PC-9 (cell line): Measurements from ENCODE around the gene STK36. TPM values are rescaled to one million over a fixed set of nuclear protein-coding genes. Genes with fewer than 3 reads are reported as not detected.

ENCODE experiments used
- BruUV-seq: library from RNA; stranded (reverse); fragments of 400-500 nt; replicated peaks from 2 replicates; lab custom pipeline; 2021; lab: Mats Ljungman, UMichigan
- CTCF ChIA-PET: fragments of 300-600 bp; sonication (Branson Sonifier 250); formaldehyde crosslinking; loops from one replicate; lab custom pipeline; 2022; ENCODE audit warnings: antibody characterized with exemption; lab: Charles Lee
- POLR2A ChIA-PET: fragments of 300-600 bp; sonication (Branson Sonifier 250); formaldehyde crosslinking; loops from one replicate; lab custom pipeline; 2022; ENCODE audit warnings: antibody characterized with exemption; ENCODE audit not compliant: unreplicated experiment; lab: Charles Lee
- DNase-seq, 2 experiments: peaks; one replicate each; pipeline versions ENCODE4 v3.0.0 to v3.0.0-alpha.2; 2015 to 2022; ENCODE audit warnings: mixed read lengths in 1 of 2
- H2AFZ ChIP-seq: fragments of 200-600 bp; sonication (generic); 2 replicates; pipeline ENCODE4 v1.8.1; 2017; ENCODE audit warnings: antibody characterized with exemption
- H3F3A ChIP-seq: fragments of 200-600 bp; sonication (generic); 2 replicates; pipeline ENCODE4 v1.8.1; 2017; ENCODE audit warnings: antibody characterized with exemption, mild to moderate bottlenecking, low read depth; ENCODE audit not compliant: insufficient read depth
- H3K27ac ChIP-seq: fragments of 200-600 bp; sonication (generic); 2 replicates; pipeline ENCODE4 v1.6.1; 2016; ENCODE audit warnings: mixed run types
- H3K27me3 ChIP-seq: fragments of 200-600 bp; sonication (generic); 2 replicates; pipeline ENCODE4 v1.6.1; 2016; ENCODE audit warnings: low read depth, mixed run types; ENCODE audit not compliant: insufficient read depth
- H3K36me3 ChIP-seq: fragments of 200-600 bp; sonication (generic); 2 replicates; pipeline ENCODE4 v1.6.1; 2016; ENCODE audit warnings: low read depth, mixed run types
- H3K4me1 ChIP-seq: fragments of 200-600 bp; sonication (generic); replicated peaks from 2 replicates; pipeline ENCODE4 v1.6.1; 2016; ENCODE audit warnings: mixed run types; ENCODE audit not compliant: insufficient read depth
- H3K4me2 ChIP-seq: fragments of 200-600 bp; sonication (generic); 2 replicates; pipeline ENCODE4 v1.6.1; 2017; ENCODE audit warnings: mixed run types
- H3K4me3 ChIP-seq: fragments of 200-600 bp; sonication (generic); 2 replicates; pipeline ENCODE4 v1.6.1; 2016; ENCODE audit warnings: mixed run types
- H3K79me2 ChIP-seq: fragments of 200-600 bp; sonication (generic); 2 replicates; pipeline ENCODE4 v1.6.1; 2017; ENCODE audit warnings: low read depth, mixed run types
- H3K9me2 ChIP-seq: fragments of 200-600 bp; sonication (generic); 2 replicates; pipeline ENCODE4 v1.8.1; 2017; ENCODE audit warnings: mild to moderate bottlenecking; ENCODE audit not compliant: insufficient read depth
- H3K9me3 ChIP-seq: fragments of 200-600 bp; sonication (generic); 2 replicates; pipeline ENCODE4 v1.8.1; 2016; ENCODE audit warnings: low read depth; ENCODE audit not compliant: insufficient read depth
- H4K20me1 ChIP-seq: fragments of 200-600 bp; sonication (generic); 2 replicates; pipeline ENCODE4 v1.8.1; 2017; ENCODE audit not compliant: insufficient read depth
- EZH2 ChIP-seq: fragments of 200-600 bp; sonication (generic); IDR thresholded peaks from 2 replicates; pipeline ENCODE4 v1.8.0; 2017; ENCODE audit warnings: antibody characterized with exemption, low read depth
- intact Hi-C: fragments of 100-400 bp; cut with micrococcal nuclease; formaldehyde crosslinking; loops from one replicate; pipeline ENCODE4 v1.10.0; 2022; ENCODE audit not compliant: unreplicated experiment
- total RNA-seq: library from RNA; stranded (reverse); gene quantifications from 2 replicates; pipeline ENCODE4 v1.2.3, GENCODE V29; 2021
- TF ChIP-seq, protein P1 (sequence below): fragments of 200-600 bp; sonication (generic); conservative IDR thresholded peaks from 2 replicates; pipeline ENCODE4 v1.6.1; 2017; ENCODE audit warnings: mixed run types, antibody characterized with exemption, mild to moderate bottlenecking, moderate library complexity

The STK36 gene
- total RNA-seq, 1 experiment from 2014 or later = 52.9 TPM

DNA sequence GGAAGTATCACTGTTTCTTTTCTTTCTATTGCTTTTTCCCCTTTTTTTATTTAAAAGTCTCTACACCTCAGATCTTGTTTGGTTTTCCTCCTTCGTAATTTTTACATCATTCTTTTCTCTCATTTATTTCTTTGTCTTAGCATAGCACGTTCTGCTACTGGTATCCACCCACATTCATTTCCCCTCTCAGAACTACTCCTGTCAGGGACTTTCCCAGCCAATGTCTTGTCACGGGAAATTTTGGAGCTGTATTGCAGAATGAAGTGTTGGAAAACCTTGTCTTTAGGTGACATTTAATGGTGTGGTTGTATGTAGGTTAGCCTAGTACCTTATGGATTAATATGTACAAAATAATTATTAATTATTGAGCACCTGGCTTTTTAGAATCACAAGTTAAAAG, 72.7 kb downstream of the STK36 start:
- Histone ChIP-seq H3K79me2 (no peaks in the 10 kb centered on the region), H3K27me3 (no peaks in the 10 kb centered on the region), H3K4me2 (no peak overlapping the region), H3F3A (no peaks in the 10 kb centered on the region), H3K9me3 (no peaks in the 10 kb centered on the region), H4K20me1 (no peaks in the 10 kb centered on the region), H3K27ac (peak overlapping the region; percentile 67), H2AFZ (no peak overlapping the region), H3K36me3 (peaks cover 42% of the 10 kb centered on the region), H3K4me1 (peaks cover 14% of the 10 kb centered on the region), H3K4me3 (no peak overlapping the region), H3K9me2 (no peaks in the 10 kb centered on the region)
- TF ChIP-seq, protein P1, sequence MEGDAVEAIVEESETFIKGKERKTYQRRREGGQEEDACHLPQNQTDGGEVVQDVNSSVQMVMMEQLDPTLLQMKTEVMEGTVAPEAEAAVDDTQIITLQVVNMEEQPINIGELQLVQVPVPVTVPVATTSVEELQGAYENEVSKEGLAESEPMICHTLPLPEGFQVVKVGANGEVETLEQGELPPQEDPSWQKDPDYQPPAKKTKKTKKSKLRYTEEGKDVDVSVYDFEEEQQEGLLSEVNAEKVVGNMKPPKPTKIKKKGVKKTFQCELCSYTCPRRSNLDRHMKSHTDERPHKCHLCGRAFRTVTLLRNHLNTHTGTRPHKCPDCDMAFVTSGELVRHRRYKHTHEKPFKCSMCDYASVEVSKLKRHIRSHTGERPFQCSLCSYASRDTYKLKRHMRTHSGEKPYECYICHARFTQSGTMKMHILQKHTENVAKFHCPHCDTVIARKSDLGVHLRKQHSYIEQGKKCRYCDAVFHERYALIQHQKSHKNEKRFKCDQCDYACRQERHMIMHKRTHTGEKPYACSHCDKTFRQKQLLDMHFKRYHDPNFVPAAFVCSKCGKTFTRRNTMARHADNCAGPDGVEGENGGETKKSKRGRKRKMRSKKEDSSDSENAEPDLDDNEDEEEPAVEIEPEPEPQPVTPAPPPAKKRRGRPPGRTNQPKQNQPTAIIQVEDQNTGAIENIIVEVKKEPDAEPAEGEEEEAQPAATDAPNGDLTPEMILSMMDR = no peak
- TF ChIP-seq EZH2 = no peak
- ChIA-PET CTCF (no interaction called here), POLR2A (no interaction called here)
- intact Hi-C loops = no loop called here
- no peak for DNase-seq
- BruUV-seq = no TSS peak

DNA sequence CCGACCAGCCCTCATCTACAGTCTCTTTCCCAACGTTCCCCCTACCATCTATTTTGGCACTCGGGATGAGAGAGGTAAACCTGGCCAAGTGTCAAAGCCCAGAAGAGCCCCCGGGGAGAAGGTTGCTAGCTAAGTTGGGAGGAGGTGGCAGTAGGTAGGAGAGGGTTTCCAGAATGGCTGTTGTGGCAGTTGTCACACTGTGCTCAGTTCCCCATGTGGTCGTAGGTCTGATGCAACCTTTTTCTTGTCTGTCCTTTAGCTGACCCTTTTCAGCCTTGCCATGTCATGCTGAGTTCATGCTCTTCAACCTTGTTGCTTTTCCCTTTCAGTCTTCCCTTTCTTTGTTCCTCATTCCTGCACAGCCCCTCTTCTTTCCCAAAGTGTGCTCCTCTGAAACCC, 73.3 kb downstream of the STK36 start:
- TF ChIP-seq, protein P1 = no peak
- no peak for TF ChIP-seq EZH2
- peak; percentile 7 to 36 for DNase-seq
- peak overlapping the region; percentile 67 for H3K27ac ChIP-seq
- H3K36me3 ChIP-seq = peaks cover 45% of the 10 kb centered on the region
- H4K20me1 ChIP-seq = no peaks in the 10 kb centered on the region
- no peaks in the 10 kb centered on the region for H3K79me2 ChIP-seq
- BruUV-seq = no TSS peak
- H3K9me3 ChIP-seq = no peaks in the 10 kb centered on the region
- no peak overlapping the region for H3K4me3 ChIP-seq
- intact Hi-C loops = no loop called here
- no peak overlapping the region for H2AFZ ChIP-seq
- H3K9me2 ChIP-seq = no peaks in the 10 kb centered on the region
- H3K4me2 ChIP-seq = no peak overlapping the region
- CTCF ChIA-PET = no interaction called here
- POLR2A ChIA-PET = interaction anchor here (0.6 kb wide), 1 partner anchor 26 kb away, joined by 3 read pairs; no protein-coding TSS in a partner anchor
- H3F3A ChIP-seq = no peaks in the 10 kb centered on the region
- no peaks in the 10 kb centered on the region for H3K27me3 ChIP-seq
- peaks cover 14% of the 10 kb centered on the region for H3K4me1 ChIP-seq

DNA sequence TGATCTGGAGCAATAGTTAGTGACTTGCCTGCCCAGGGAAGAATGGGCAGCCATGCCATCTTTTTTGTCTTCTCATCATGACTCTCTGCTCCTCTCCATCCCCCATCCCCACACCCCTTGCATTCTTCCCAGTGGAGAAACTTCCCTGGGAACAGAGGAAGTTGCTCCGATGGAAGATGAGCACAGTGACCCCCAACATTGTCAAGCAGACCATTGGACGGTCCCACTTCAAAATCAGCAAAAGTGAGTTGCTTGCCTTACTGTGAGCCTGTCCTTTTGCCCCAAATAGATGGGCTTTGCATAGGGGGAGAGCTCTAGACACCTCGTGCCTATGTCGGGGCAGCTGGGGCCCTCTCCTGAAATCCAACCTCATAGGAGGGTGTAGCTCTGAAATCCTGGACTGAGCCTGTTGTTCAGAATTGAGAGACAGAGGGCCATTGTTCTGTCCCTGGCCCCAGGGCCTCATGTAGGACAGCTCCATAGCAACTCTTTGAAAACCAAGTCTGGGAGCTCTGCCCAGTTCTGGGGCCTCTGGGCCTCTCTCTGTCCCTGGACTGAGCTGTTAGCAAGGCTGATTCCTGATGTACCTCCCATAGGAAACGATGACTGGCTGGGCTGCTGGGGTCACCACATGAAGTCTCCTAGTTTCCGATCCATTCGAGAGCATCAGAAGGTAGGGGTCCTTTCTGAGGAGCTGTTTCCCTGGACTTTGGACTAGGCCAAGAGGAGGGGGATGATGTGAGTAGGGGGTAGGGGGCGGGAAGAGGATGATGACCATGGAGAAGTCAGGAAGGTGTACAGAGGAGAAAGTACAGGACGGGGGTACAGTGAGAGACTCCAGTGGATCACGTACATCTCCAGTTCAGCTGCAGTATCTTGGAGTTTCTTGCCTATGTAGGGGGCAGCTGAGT, 73.9 kb downstream of the STK36 start:
- H3K36me3 ChIP-seq = peaks cover 45% of the 10 kb centered on the region

More for the DNA sequence above, 73.9 kb downstream of the STK36 start:
- Histone ChIP-seq H3K4me3 (no peak overlapping the region), H3K4me2 (no peak overlapping the region), H3K4me1 (peaks cover 14% of the 10 kb centered on the region), H2AFZ (no peak overlapping the region), H3K27me3 (no peaks in the 10 kb centered on the region), H3K27ac (peak overlapping the region; percentile 67), H3K9me3 (no peaks in the 10 kb centered on the region), H3K79me2 (no peaks in the 10 kb centered on the region), H4K20me1 (no peaks in the 10 kb centered on the region), H3F3A (no peaks in the 10 kb centered on the region), H3K9me2 (no peaks in the 10 kb centered on the region)
- TF ChIP-seq EZH2 = no peak
- TF ChIP-seq, protein P1 = no peak
- ChIA-PET POLR2A (interaction anchor here (0.6 to 0.7 kb wide), 3 partner anchors 14 to 507 kb away, joined by 3 to 7 read pairs (median 3); partner anchors contain the start of gene TUBA4B), CTCF (no interaction called here)
- BruUV-seq = TSS peak; percentile 5
- intact Hi-C loops = no loop called here
- DNase-seq = peak; percentile 45 to 46
